HL-60/S4 treated with retinoic acid at 250 ng/mL for 4 days and 3 days (cell line): ENCODE data around the gene DCLK2.
"Not testable (repeated sequence)": the region's sequence is repeated elsewhere in the genome, so short reads cannot be mapped to it uniquely, and the experiment has no call there.

Experiments
- in situ Hi-C: fragments of 300-500 bp; cut with MboI; formaldehyde crosslinking; loops from 2 replicates; pipeline ENCODE4 v1.7.0; 2022; ENCODE audit warnings: low sequenced_read_pairs

The DCLK2 gene

GRCh38 chr4:150197256-150197655 lies 119.0 kb downstream of the DCLK2 start:
- in situ Hi-C loops = not testable (repeated sequence)

GRCh38 chr4:150199056-150199455 lies 120.8 kb downstream of the DCLK2 start:
- in situ Hi-C loops = no loop called here

DNA sequence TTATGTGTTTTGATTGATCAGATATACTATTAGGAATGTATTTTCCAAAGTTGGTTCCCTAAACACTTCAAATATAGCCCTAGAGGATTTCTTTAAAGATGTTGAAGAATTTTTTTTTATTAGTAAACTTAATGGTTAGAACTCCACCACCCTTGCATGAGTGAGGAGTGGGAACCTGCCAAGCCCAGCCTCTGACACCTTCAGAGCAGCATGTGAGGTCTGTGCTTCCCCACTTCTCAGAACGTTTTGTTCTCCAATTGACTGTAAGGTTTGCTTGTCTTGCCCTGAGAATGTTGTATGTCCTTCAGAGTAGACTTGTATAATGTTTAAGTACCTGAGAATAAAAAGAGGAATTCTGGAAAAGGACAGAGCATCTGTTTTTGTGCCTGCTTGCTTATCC lies 126.8 kb downstream of the DCLK2 start:
- in situ Hi-C loops = no loop called here

GRCh38 chr4:150206265-150206664 lies 128.0 kb downstream of the DCLK2 start:
- in situ Hi-C loops = no loop called here

GRCh38 chr4:150206954-150207353 lies 128.7 kb downstream of the DCLK2 start:
- in situ Hi-C loops = no loop called here

- in situ Hi-C loops = no loop called here
Observed at GRCh38 chr4:150207871-150208270, 129.6 kb downstream of the DCLK2 start.

DNA sequence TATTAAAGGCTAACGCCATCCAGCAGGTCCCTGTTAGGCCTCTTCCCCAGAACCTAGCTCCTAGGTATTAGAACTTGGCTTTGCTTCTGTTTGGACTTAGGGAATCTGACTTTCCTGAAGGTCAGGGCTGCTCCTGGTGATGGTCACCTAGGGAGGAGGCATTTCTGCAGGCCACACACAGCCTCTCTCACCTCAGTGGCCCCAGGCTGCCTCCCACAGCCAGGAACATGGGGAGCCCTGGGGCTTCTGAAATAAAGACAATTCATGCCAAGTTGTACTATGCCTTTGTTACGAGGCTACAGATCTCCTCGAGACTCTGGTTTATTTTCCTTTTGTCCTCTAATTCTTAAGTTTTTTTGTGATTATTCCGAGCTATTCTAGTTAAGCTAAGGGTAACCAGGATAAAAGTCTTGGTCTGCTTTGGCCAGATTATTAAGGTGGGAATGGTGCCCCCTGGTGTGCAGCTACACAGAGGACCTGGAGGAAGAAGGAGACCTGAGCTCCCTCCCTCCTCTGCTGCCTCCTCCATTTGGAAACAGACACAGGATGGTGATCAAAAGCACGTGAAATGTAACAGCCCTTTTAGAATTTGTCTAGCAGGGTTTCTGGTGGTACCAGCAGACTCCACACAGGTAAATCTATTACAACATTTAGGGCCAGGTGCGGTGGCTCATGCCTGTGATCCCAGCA lies 131.0 kb downstream of the DCLK2 start:
- in situ Hi-C loops = no loop called here

GRCh38 chr4:150211016-150211415 lies 132.8 kb downstream of the DCLK2 start:
- in situ Hi-C loops = no loop called here

DNA sequence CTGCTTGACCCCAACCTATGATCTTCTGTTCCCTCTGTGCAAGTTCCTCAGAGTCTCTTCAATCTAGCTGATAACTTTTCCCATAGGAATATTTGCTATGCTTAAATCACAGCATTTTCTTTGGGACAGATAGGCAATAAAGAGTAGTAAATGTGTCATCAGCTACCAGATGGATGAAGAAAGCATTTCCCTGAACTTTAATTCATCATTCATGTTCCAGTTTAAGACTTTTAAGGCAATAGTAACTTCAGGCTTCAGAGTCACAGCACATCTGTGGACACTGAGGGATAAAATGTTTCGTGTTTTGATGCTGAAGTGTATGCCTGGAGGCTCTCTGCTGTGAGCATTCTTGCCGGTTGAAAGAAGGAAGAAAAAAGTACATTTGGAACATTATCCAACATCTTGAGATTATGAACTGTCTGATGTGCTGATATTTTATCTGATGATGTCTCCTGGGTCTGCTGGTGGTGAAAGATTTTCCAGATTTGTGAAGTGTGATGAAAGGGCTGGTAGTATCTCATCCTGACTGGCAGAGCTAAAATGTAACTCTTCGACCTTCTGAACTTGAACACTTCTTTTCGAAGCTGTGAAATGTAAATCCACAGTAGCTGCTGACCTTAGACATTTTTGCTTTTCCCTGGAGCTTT lies 133.7 kb downstream of the DCLK2 start:
- in situ Hi-C loops = no loop called here

GRCh38 chr4:150212485-150212884 lies 134.2 kb downstream of the DCLK2 start:
- in situ Hi-C loops = no loop called here

DNA sequence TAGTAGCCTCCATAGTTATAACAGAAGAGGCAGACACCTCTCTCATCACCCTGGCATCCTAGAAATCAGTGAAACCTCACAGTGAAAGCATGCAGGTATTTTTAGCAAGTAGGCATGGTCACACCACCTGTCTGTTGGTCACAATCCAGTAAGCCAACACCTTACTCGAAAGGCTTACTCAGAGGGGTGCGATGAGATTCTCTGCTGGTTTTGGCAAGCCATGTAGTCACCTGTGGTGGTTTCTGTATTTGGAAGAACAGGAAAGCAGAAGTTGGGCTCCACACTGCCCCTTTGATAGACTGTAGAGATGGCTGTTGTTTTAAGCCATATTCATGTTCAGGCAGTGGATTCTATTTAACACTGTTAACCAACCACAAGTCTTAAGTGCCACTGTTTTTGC lies 134.7 kb downstream of the DCLK2 start:
- in situ Hi-C loops = no loop called here

DNA sequence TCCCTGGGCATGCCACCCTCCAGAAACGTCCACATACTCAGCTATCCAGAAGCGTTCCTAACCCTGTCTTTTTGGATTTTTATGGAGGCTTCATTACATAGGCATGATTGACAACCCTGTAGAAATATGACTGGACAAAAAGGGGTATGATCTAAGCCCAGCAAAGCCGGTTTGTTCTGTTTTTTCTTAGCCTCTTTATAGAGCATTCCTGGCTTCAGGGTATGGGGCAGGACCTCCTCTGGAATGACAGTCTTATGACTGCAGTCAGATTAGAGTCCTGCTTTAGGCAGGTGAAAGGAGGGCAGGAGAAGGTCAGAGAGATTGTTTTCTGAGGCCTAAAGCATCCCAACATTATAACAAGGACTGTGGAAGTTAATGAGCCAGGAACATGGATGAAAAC lies 137.4 kb downstream of the DCLK2 start:
- in situ Hi-C loops = no loop called here

- in situ Hi-C loops = no loop called here
Observed at GRCh38 chr4:150216726-150217125, 138.5 kb downstream of the DCLK2 start.

- in situ Hi-C loops = no loop called here
Observed at GRCh38 chr4:150217192-150217591, 138.9 kb downstream of the DCLK2 start.

DNA sequence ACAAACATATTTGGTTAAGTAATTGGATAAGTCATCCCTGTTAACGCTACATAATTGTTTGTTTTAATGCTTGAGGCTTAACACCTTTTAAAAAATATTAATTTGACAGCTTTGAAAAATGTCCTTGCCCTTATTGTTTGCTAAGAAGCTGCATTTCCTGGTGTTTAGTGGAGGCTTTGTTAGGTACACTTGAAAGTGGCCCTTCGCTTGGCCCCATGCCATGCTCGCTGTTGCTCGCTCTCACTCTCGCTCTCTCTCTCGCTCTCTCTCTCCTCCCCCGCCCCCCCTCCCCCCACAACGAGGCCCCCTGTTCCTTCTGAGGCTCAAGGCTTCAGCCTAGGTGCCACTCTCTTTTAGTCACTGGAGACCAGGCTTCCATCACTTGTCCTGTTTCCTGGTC lies 139.6 kb downstream of the DCLK2 start:
- in situ Hi-C loops = no loop called here

DNA sequence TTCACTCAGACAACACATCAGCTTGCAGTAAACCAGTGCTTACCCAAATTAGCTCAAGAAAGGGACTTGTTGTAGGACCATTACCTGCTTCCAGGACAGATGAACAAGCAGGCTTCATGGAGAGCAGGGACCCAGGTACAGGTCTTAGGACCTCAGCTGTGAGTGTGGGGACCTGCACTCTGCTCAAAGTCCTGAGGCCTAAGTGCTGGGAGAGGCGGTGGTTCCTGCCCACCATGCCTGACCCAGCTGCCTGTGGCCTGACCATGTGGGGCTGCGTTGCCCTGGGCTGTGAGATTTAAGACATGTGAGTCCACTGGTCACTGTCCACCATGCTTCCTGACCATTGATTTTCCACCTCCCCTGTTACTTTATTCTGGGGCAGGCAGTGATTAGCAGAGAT lies 140.2 kb downstream of the DCLK2 start:
- in situ Hi-C loops = no loop called here

- in situ Hi-C loops = no loop called here
Observed at GRCh38 chr4:150219841-150220240, 141.6 kb downstream of the DCLK2 start.

DNA sequence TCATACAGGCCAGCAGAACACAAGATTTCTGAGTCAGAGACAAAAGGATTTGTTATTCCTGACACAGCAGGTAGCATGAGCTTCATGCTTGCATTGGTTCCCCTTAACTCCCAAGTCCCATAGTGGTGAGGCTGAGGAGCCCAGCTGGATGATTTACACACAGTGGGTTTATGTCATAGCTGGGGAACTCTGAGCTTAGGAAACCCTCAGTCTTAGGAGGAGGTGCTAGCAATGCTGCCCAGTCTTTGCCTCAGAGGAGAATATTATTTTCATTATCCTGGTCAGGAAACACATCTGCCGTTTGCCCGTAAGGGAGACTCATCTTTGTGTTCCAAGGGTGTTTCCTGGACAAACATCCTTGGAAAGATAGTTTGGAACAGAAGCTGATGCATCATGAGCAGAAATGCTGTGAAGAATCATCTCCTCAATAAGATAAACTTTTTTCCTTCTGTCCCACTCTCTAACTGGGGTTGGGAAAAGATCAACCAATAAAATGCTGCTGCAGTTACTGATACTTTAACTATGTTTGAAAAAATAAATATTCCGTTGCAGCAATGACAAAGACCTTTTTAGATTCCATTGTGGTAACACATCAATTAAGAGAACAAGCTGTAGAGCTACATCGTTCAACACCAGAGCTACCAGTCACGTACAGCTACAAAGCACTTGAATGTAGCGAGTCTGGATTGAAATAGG lies 146.8 kb downstream of the DCLK2 start:
- in situ Hi-C loops = no loop called here

GRCh38 chr4:150229520-150229919 lies 151.3 kb downstream of the DCLK2 start:
- in situ Hi-C loops = no loop called here

DNA sequence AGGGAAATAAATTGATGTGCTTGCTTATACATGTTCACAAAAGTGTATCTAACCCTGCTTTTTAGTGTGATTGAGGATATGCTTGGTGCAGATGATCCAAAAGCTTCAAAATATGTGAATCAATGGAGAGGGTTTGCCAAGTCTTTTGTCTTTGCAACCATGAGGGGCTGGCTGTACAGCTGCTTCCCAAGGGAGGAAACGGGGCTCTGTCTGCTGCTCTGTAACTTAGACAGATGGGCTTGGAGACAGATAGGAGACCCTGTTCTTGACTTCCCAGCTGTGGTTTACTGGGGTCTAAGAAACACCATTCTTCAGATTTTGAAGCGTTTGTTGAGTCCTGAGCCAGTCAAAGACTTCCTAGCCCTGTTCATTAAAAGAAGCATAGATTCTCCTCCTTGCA lies 152.3 kb downstream of the DCLK2 start:
- in situ Hi-C loops = no loop called here

- in situ Hi-C loops = no loop called here
Observed at GRCh38 chr4:150231107-150231770, 153.0 kb downstream of the DCLK2 start.

- in situ Hi-C loops = no loop called here
Observed at GRCh38 chr4:150232029-150232428, 153.8 kb downstream of the DCLK2 start.
